ENCODE data around the gene LAMA4. TPM values are rescaled to one million over a fixed set of nuclear protein-coding genes. Genes with fewer than 3 reads are reported as not detected.

The LAMA4 gene
- total RNA-seq (not detected), polyA plus RNA-seq (not detected)

- Mint-ChIP-seq H3K9me3 (peaks cover 0 to 2% (median 0%) of the 10 kb centered on the region in 8 donors), H3K27me3 (peaks cover 35 to 47% of the 10 kb centered on the region in 2 donors), H3K27ac (no peak within 1 kb of the TSS), H3K4me3 (peak within 1 kb of the TSS; percentile 72 to 92 (median 80)), H3K36me3 (no peaks in the 10 kb centered on the region), H3K4me1 (peaks cover 7 to 17% (median 14%) of the 10 kb centered on the region in 4 donors)
- no peaks in the 10 kb centered on the region for H3K9me3 ChIP-seq (ENCODE audit: control insufficient read depth in 1 of 2, low read length in 2 of 2)
- DNase-seq: peak in 2 of 5 donors; percentile 6 to 12
- POLR2A ChIA-PET (ENCODE audit: partially characterized antibody): no interaction called here
- peaks cover 14% of the 10 kb centered on the region for H3K4me1 ChIP-seq (ENCODE audit: insufficient read depth, low read length)
- intact Hi-C loops (cut with micrococcal nuclease): no loop called here
- H3K36me3 ChIP-seq (ENCODE audit: insufficient read depth, low read length): no peaks in the 10 kb centered on the region
- CTCF ChIA-PET (ENCODE audit: partially characterized antibody): interaction anchor here (1.0 kb wide), 1 partner anchor 17 kb away, joined by 3 read pairs; no protein-coding TSS in a partner anchor
- no peak within 1 kb of the TSS for H3K4me3 ChIP-seq (ENCODE audit: low read length in 2 of 2)
- no peak within 1 kb of the TSS for H3K27ac ChIP-seq (ENCODE audit: low read depth, low read length)
- H3K27me3 ChIP-seq (ENCODE audit: insufficient read depth, low read length): no peaks in the 10 kb centered on the region
Observed at GRCh38 chr6:112253841-112254816, at the start of gene LAMA4. Gene LAMA4 (minus strand): TSS chr6:112254567. CDS start chr6:112254150, 417 bp downstream.

GRCh38 chr6:112302142-112302705 is 47.9 kb upstream of the LAMA4 start:
- no peaks in the 10 kb centered on the region for H3K9me3 Mint-ChIP-seq
- H3K4me3 Mint-ChIP-seq: no peak overlapping the region
- H3K9me3 ChIP-seq (ENCODE audit: control insufficient read depth in 1 of 2, low read length in 2 of 2): no peaks in the 10 kb centered on the region
- H3K27ac ChIP-seq (ENCODE audit: low read depth, low read length): no peak overlapping the region
- POLR2A ChIA-PET (ENCODE audit: partially characterized antibody): no interaction called here
- DNase-seq: no peak
- H3K27ac Mint-ChIP-seq: no peak overlapping the region
- intact Hi-C loops (cut with micrococcal nuclease): no loop called here
- no peaks in the 10 kb centered on the region for H3K4me1 Mint-ChIP-seq
- CTCF ChIA-PET (ENCODE audit: partially characterized antibody): no interaction called here
- H3K27me3 ChIP-seq (ENCODE audit: insufficient read depth, low read length): no peaks in the 10 kb centered on the region
- H3K4me3 ChIP-seq (ENCODE audit: low read length in 2 of 2): no peak overlapping the region
- no peaks in the 10 kb centered on the region for H3K36me3 ChIP-seq (ENCODE audit: insufficient read depth, low read length)
- H3K4me1 ChIP-seq (ENCODE audit: insufficient read depth, low read length): no peaks in the 10 kb centered on the region
- no peaks in the 10 kb centered on the region for H3K36me3 Mint-ChIP-seq
- H3K27me3 Mint-ChIP-seq: peaks cover 10 to 25% of the 10 kb centered on the region in 2 donors

GRCh38 chr6:112300896-112301295 is 46.5 kb upstream of the LAMA4 start:
- Mint-ChIP-seq H3K36me3 (no peaks in the 10 kb centered on the region), H3K27ac (no peak overlapping the region), H3K27me3 (peaks cover 9 to 25% of the 10 kb centered on the region in 2 donors), H3K4me3 (no peak overlapping the region), H3K4me1 (no peaks in the 10 kb centered on the region), H3K9me3 (no peaks in the 10 kb centered on the region)
- Histone ChIP-seq H3K4me3 (ENCODE audit: low read length in 2 of 2) (no peak overlapping the region), H3K27me3 (ENCODE audit: insufficient read depth, low read length) (no peaks in the 10 kb centered on the region), H3K4me1 (ENCODE audit: insufficient read depth, low read length) (no peaks in the 10 kb centered on the region), H3K27ac (ENCODE audit: low read depth, low read length) (no peak overlapping the region), H3K36me3 (ENCODE audit: insufficient read depth, low read length) (no peaks in the 10 kb centered on the region), H3K9me3 (ENCODE audit: control insufficient read depth in 1 of 2, low read length in 2 of 2) (no peaks in the 10 kb centered on the region)
- POLR2A ChIA-PET (ENCODE audit: partially characterized antibody): no interaction called here
- intact Hi-C loops (cut with micrococcal nuclease): no loop called here
- no peak for DNase-seq
- CTCF ChIA-PET (ENCODE audit: partially characterized antibody): interaction anchor here (1.0 kb wide), 1 partner anchor 121 kb away, joined by 3 read pairs; no protein-coding TSS in a partner anchor

- H3K9me3 Mint-ChIP-seq: no peaks in the 10 kb centered on the region
- no peak overlapping the region for H3K27ac ChIP-seq (ENCODE audit: low read depth, low read length)
- no peaks in the 10 kb centered on the region for H3K9me3 ChIP-seq (ENCODE audit: control insufficient read depth in 1 of 2, low read length in 2 of 2)
- H3K36me3 ChIP-seq (ENCODE audit: insufficient read depth, low read length): no peaks in the 10 kb centered on the region
- no peaks in the 10 kb centered on the region for H3K4me1 ChIP-seq (ENCODE audit: insufficient read depth, low read length)
- ChIA-PET CTCF (ENCODE audit: partially characterized antibody) (interaction anchor here (1.2 kb wide), 1 partner anchor 10 kb away, joined by 3 read pairs; no protein-coding TSS in a partner anchor), POLR2A (ENCODE audit: partially characterized antibody) (no interaction called here)
- H3K27ac Mint-ChIP-seq: no peak overlapping the region
- H3K27me3 Mint-ChIP-seq: peaks cover 5 to 20% of the 10 kb centered on the region in 2 donors
- H3K4me3 Mint-ChIP-seq: no peak overlapping the region
- intact Hi-C loops (cut with micrococcal nuclease): no loop called here
- DNase-seq: no peak
- no peaks in the 10 kb centered on the region for H3K27me3 ChIP-seq (ENCODE audit: insufficient read depth, low read length)
- no peaks in the 10 kb centered on the region for H3K4me1 Mint-ChIP-seq
- no peaks in the 10 kb centered on the region for H3K36me3 Mint-ChIP-seq
- no peak overlapping the region for H3K4me3 ChIP-seq (ENCODE audit: low read length in 2 of 2)
Observed at GRCh38 chr6:112298816-112299281, 44.5 kb upstream of the LAMA4 start.

- Mint-ChIP-seq H3K27ac (no peak overlapping the region), H3K9me3 (no peaks in the 10 kb centered on the region), H3K36me3 (no peaks in the 10 kb centered on the region), H3K4me3 (no peak overlapping the region), H3K4me1 (no peaks in the 10 kb centered on the region), H3K27me3 (peaks cover 5 to 23% of the 10 kb centered on the region in 2 donors)
- no peaks in the 10 kb centered on the region for H3K4me1 ChIP-seq (ENCODE audit: insufficient read depth, low read length)
- no peak overlapping the region for H3K27ac ChIP-seq (ENCODE audit: low read depth, low read length)
- no peak for DNase-seq
- CTCF ChIA-PET (ENCODE audit: partially characterized antibody): interaction anchor here (0.8 to 1.2 kb wide), 2 partner anchors 10 to 11 kb away, joined by 3 read pairs; no protein-coding TSS in a partner anchor
- intact Hi-C loops (cut with micrococcal nuclease): no loop called here
- POLR2A ChIA-PET (ENCODE audit: partially characterized antibody): no interaction called here
- no peak overlapping the region for H3K4me3 ChIP-seq (ENCODE audit: low read length in 2 of 2)
- no peaks in the 10 kb centered on the region for H3K36me3 ChIP-seq (ENCODE audit: insufficient read depth, low read length)
- H3K9me3 ChIP-seq (ENCODE audit: control insufficient read depth in 1 of 2, low read length in 2 of 2): no peaks in the 10 kb centered on the region
- H3K27me3 ChIP-seq (ENCODE audit: insufficient read depth, low read length): no peaks in the 10 kb centered on the region
Observed at GRCh38 chr6:112298021-112298745, 43.8 kb upstream of the LAMA4 start.

GRCh38 chr6:112296694-112297093 is 42.3 kb upstream of the LAMA4 start:
- H3K4me1 Mint-ChIP-seq: no peaks in the 10 kb centered on the region
- intact Hi-C loops (cut with micrococcal nuclease): no loop called here
- Histone ChIP-seq H3K36me3 (ENCODE audit: insufficient read depth, low read length) (no peaks in the 10 kb centered on the region), H3K4me1 (ENCODE audit: insufficient read depth, low read length) (no peaks in the 10 kb centered on the region), H3K27me3 (ENCODE audit: insufficient read depth, low read length) (peaks cover 7% of the 10 kb centered on the region), H3K4me3 (ENCODE audit: low read length in 2 of 2) (no peak overlapping the region), H3K27ac (ENCODE audit: low read depth, low read length) (no peak overlapping the region), H3K9me3 (ENCODE audit: control insufficient read depth in 1 of 2, low read length in 2 of 2) (no peaks in the 10 kb centered on the region)
- H3K36me3 Mint-ChIP-seq: no peaks in the 10 kb centered on the region
- H3K27ac Mint-ChIP-seq: no peak overlapping the region
- no peak for DNase-seq
- no peaks in the 10 kb centered on the region for H3K9me3 Mint-ChIP-seq
- H3K27me3 Mint-ChIP-seq: peaks cover 11 to 31% of the 10 kb centered on the region in 2 donors
- POLR2A ChIA-PET (ENCODE audit: partially characterized antibody): no interaction called here
- no peak overlapping the region for H3K4me3 Mint-ChIP-seq
- CTCF ChIA-PET (ENCODE audit: partially characterized antibody): no interaction called here

GRCh38 chr6:112296122-112296521 is 41.8 kb upstream of the LAMA4 start:
- CTCF ChIA-PET (ENCODE audit: partially characterized antibody): no interaction called here
- Histone ChIP-seq H3K27ac (ENCODE audit: low read depth, low read length) (no peak overlapping the region), H3K4me1 (ENCODE audit: insufficient read depth, low read length) (no peaks in the 10 kb centered on the region), H3K9me3 (ENCODE audit: control insufficient read depth in 1 of 2, low read length in 2 of 2) (no peaks in the 10 kb centered on the region), H3K27me3 (ENCODE audit: insufficient read depth, low read length) (peaks cover 8% of the 10 kb centered on the region), H3K36me3 (ENCODE audit: insufficient read depth, low read length) (no peaks in the 10 kb centered on the region), H3K4me3 (ENCODE audit: low read length in 2 of 2) (no peak overlapping the region)
- H3K4me1 Mint-ChIP-seq: no peaks in the 10 kb centered on the region
- DNase-seq: no peak
- H3K4me3 Mint-ChIP-seq: no peak overlapping the region
- H3K9me3 Mint-ChIP-seq: no peaks in the 10 kb centered on the region
- no peak overlapping the region for H3K27ac Mint-ChIP-seq
- intact Hi-C loops (cut with micrococcal nuclease): no loop called here
- peaks cover 13 to 35% of the 10 kb centered on the region in 2 donors for H3K27me3 Mint-ChIP-seq
- no peaks in the 10 kb centered on the region for H3K36me3 Mint-ChIP-seq
- POLR2A ChIA-PET (ENCODE audit: partially characterized antibody): no interaction called here
